ENCODE measurements around the gene ATP12A.

ATP12A gene

DNA sequence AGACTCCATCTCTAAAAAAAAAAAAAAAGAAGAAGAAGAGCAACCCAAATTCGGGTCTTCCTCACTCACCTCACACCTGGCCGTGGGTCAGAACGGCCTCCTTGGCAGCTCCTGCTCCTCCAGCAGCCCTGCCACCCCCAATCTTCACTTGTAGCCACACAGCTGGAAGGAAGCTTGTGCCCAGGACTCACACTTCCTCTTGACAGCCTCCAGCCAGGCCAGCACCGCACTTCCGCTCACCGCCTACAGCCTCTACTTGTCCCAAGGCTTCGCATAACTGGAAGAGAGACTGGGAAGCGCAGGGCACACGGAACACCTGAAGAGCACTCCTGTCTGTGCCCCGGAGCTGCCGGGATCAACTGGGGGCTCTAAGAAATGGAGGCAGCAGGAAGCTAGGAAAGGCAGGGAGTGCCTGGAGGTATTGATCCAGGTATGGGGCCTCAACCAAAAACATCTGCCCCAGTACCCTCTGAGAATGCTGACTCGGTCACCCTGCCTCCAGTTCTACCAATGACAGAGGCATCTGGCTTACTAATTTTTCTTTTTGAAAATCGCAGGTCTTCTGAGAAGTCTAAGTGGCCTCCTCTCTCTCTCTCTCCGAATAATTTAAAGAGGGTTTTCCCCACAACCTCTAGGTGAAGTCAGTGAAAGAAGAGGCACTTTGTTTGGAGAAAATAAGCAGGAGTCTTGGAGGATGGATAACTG lies 31.1 kb upstream of the ATP12A start:
- Histone ChIP-seq H3K27ac (ENCODE audit: low read depth, low read length) (no peak overlapping the region), H3K9ac (ENCODE audit: low read length) (no peak overlapping the region), H3K27me3 (ENCODE audit: control insufficient read depth, insufficient read depth, low read length) (no peaks in the 10 kb centered on the region), H3K9me3 (ENCODE audit: control insufficient read depth, insufficient read depth, low read depth, low read length) (no peaks in the 10 kb centered on the region), H3K4me1 (ENCODE audit: control insufficient read depth, insufficient read depth, low read length) (peaks cover 4% of the 10 kb centered on the region; the same call in 1 of the 2 replicates), H3K4me3 (ENCODE audit: low read depth, low read length) (no peak overlapping the region), H3K36me3 (ENCODE audit: control insufficient read depth, insufficient read depth, low read length) (no peaks in the 10 kb centered on the region)

DNA sequence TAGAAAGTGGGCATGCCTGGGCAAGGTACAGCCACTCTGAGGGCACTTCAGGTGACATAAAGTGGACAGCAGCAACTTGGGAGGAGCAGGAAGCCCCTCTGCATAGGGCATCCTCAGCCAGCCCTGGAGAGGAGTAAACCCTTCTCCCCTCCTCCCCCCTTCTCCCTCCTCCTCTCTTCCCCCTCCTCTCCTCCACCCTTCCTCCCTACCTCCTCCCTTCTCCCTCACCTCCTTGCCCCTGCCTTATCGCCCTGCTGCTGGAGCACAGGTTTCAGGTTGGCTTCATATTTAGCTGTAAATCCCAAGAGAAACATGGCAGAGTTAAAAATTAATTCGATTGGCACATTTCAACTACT lies 30.5 kb upstream of the ATP12A start:
- Histone ChIP-seq H3K9me3 (ENCODE audit: control insufficient read depth, insufficient read depth, low read depth, low read length) (no peaks in the 10 kb centered on the region), H3K27ac (ENCODE audit: low read depth, low read length) (no peak overlapping the region), H3K36me3 (ENCODE audit: control insufficient read depth, insufficient read depth, low read length) (no peaks in the 10 kb centered on the region), H3K4me1 (ENCODE audit: control insufficient read depth, insufficient read depth, low read length) (peaks cover 4% of the 10 kb centered on the region; the same call in 1 of the 2 replicates), H3K27me3 (ENCODE audit: control insufficient read depth, insufficient read depth, low read length) (no peaks in the 10 kb centered on the region), H3K4me3 (ENCODE audit: low read depth, low read length) (no peak overlapping the region), H3K9ac (ENCODE audit: low read length) (no peak overlapping the region)

- Histone ChIP-seq H3K9me3 (ENCODE audit: control insufficient read depth, insufficient read depth, low read depth, low read length) (no peaks in the 10 kb centered on the region), H3K4me1 (ENCODE audit: control insufficient read depth, insufficient read depth, low read length) (peaks cover 4% of the 10 kb centered on the region; the same call in 1 of the 2 replicates), H3K27ac (ENCODE audit: low read depth, low read length) (no peak overlapping the region), H3K9ac (ENCODE audit: low read length) (no peak overlapping the region), H3K27me3 (ENCODE audit: control insufficient read depth, insufficient read depth, low read length) (no peaks in the 10 kb centered on the region), H3K4me3 (ENCODE audit: low read depth, low read length) (no peak overlapping the region), H3K36me3 (ENCODE audit: control insufficient read depth, insufficient read depth, low read length) (no peaks in the 10 kb centered on the region)
These were observed 30.0 kb upstream of the ATP12A start for GRCh38 chr13:24650161-24650560.

DNA sequence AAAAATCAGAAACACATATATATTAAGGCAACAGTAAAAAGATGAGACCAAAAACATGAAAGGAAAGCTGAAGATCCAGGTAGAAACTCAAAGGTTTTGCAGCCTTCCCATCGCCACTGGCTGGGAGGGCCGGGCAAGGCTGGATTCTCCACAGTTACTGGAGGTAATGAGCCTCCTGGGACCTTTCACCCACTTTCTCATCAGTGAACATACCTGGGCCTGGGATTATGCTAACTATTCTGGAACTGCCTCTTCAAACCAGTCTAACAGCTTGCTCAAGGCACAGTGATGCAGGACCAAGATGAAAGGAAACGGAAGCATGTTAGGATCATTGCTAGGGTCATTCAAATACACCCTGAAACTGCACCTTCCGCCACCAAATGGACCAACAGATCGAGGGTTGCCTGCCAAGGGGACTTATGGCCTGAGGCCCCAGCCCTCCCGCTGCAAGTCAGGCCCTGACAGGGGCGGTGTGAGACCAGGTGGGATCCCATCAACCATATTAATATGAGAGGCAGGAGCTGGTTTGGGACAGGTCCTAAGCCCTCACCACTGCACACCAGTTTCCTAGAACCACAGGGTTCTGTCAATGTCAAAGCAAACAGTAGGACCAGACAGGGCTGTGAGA lies 28.4 kb upstream of the ATP12A start:
- no peak overlapping the region for H3K9ac ChIP-seq (ENCODE audit: low read length)
- H3K9me3 ChIP-seq (ENCODE audit: control insufficient read depth, insufficient read depth, low read depth, low read length) = no peaks in the 10 kb centered on the region
- peaks cover 4% of the 10 kb centered on the region; the same call in 1 of the 2 replicates for H3K4me1 ChIP-seq (ENCODE audit: control insufficient read depth, insufficient read depth, low read length)
- H3K27ac ChIP-seq (ENCODE audit: low read depth, low read length) = no peak overlapping the region
- H3K4me3 ChIP-seq (ENCODE audit: low read depth, low read length) = no peak overlapping the region
- no peaks in the 10 kb centered on the region for H3K36me3 ChIP-seq (ENCODE audit: control insufficient read depth, insufficient read depth, low read length)
- no peaks in the 10 kb centered on the region for H3K27me3 ChIP-seq (ENCODE audit: control insufficient read depth, insufficient read depth, low read length)

GRCh38 chr13:24652359-24652758 lies 27.8 kb upstream of the ATP12A start:
- Histone ChIP-seq H3K36me3 (ENCODE audit: control insufficient read depth, insufficient read depth, low read length) (no peaks in the 10 kb centered on the region), H3K4me3 (ENCODE audit: low read depth, low read length) (no peak overlapping the region), H3K27me3 (ENCODE audit: control insufficient read depth, insufficient read depth, low read length) (no peaks in the 10 kb centered on the region), H3K9me3 (ENCODE audit: control insufficient read depth, insufficient read depth, low read depth, low read length) (no peaks in the 10 kb centered on the region), H3K4me1 (ENCODE audit: control insufficient read depth, insufficient read depth, low read length) (peaks cover 4% of the 10 kb centered on the region; the same call in 1 of the 2 replicates), H3K9ac (ENCODE audit: low read length) (no peak overlapping the region), H3K27ac (ENCODE audit: low read depth, low read length) (no peak overlapping the region)

DNA sequence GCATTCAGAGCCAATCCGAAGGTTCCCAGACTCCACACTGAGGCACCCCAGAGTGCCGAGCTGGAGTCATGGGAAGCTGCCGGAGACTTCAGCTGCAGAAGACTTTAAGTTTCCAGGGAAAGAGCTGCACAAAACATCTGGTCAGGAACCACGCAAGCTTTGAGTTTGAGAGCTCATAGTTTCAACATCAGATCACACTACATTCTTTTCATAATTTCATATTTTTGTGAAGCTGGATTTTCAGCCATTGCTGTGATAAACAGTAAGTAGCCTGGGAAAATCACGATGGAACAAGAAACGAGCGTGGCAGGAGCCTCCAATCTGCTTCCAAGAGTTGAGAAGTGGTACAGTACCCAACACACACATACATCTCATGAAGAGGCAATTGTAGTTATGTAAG lies 25.5 kb upstream of the ATP12A start:
- Histone ChIP-seq H3K36me3 (ENCODE audit: control insufficient read depth, insufficient read depth, low read length) (no peaks in the 10 kb centered on the region), H3K4me1 (ENCODE audit: control insufficient read depth, insufficient read depth, low read length) (peaks cover 2% of the 10 kb centered on the region; the same call in 1 of the 2 replicates), H3K27me3 (ENCODE audit: control insufficient read depth, insufficient read depth, low read length) (no peaks in the 10 kb centered on the region), H3K9me3 (ENCODE audit: control insufficient read depth, insufficient read depth, low read depth, low read length) (no peaks in the 10 kb centered on the region), H3K4me3 (ENCODE audit: low read depth, low read length) (no peak overlapping the region), H3K27ac (ENCODE audit: low read depth, low read length) (no peak overlapping the region), H3K9ac (ENCODE audit: low read length) (no peak overlapping the region)

DNA sequence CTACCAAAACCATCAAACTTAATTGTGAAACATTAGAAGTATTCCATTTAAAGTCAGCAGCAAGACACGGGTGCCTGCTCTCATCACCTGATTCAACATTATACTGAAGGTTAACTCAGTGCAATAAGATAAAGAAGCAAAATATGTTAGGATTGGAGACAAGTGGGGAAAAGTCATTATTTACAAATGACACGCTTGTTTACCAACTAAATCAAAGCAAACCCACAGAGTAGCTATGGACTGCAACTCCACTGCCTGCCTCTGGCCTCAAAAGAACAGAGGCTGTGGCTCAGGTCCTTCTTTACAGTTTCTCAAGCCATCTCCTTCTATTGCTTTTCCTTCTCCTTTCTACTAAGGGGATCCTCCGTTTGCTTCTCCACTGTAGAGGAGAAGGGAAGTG lies 21.0 kb upstream of the ATP12A start:
- H3K27me3 ChIP-seq (ENCODE audit: control insufficient read depth, insufficient read depth, low read length) = no peaks in the 10 kb centered on the region
- H3K9ac ChIP-seq (ENCODE audit: low read length) = no peak overlapping the region
- no peak overlapping the region for H3K27ac ChIP-seq (ENCODE audit: low read depth, low read length)
- no peaks in the 10 kb centered on the region for H3K36me3 ChIP-seq (ENCODE audit: control insufficient read depth, insufficient read depth, low read length)
- H3K9me3 ChIP-seq (ENCODE audit: control insufficient read depth, insufficient read depth, low read depth, low read length) = no peaks in the 10 kb centered on the region
- H3K4me3 ChIP-seq (ENCODE audit: low read depth, low read length) = no peak overlapping the region
- H3K4me1 ChIP-seq (ENCODE audit: control insufficient read depth, insufficient read depth, low read length) = no peaks in the 10 kb centered on the region

GRCh38 chr13:24660023-24660741 lies 20.0 kb upstream of the ATP12A start:
- Histone ChIP-seq H3K4me1 (ENCODE audit: control insufficient read depth, insufficient read depth, low read length) (no peaks in the 10 kb centered on the region), H3K4me3 (ENCODE audit: low read depth, low read length) (no peak overlapping the region), H3K9ac (ENCODE audit: low read length) (no peak overlapping the region), H3K9me3 (ENCODE audit: control insufficient read depth, insufficient read depth, low read depth, low read length) (no peaks in the 10 kb centered on the region), H3K27ac (ENCODE audit: low read depth, low read length) (no peak overlapping the region), H3K27me3 (ENCODE audit: control insufficient read depth, insufficient read depth, low read length) (no peaks in the 10 kb centered on the region), H3K36me3 (ENCODE audit: control insufficient read depth, insufficient read depth, low read length) (no peaks in the 10 kb centered on the region)

DNA sequence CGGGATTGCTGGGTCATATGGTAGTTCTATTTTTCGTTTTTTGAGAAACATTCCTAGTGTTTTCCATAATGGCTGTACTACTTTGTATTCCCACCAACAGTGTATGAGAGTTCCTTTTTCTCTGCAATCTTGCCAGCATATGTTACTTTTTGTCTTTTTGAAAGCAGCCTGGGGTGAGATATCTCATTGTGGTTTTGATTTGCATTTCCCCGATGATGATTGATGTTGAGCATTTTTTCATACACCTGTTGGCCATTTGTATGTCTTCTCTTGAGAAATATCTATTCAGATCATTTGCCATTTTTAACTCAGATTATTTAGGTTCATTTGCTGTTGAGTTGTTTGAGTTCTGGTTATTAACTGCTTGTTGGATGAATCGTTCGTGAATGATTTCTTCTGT lies 18.5 kb upstream of the ATP12A start:
- Histone ChIP-seq H3K36me3 (ENCODE audit: control insufficient read depth, insufficient read depth, low read length) (no peaks in the 10 kb centered on the region), H3K4me3 (ENCODE audit: low read depth, low read length) (no peak overlapping the region), H3K27me3 (ENCODE audit: control insufficient read depth, insufficient read depth, low read length) (no peaks in the 10 kb centered on the region), H3K4me1 (ENCODE audit: control insufficient read depth, insufficient read depth, low read length) (no peaks in the 10 kb centered on the region), H3K9ac (ENCODE audit: low read length) (no peak overlapping the region), H3K27ac (ENCODE audit: low read depth, low read length) (no peak overlapping the region), H3K9me3 (ENCODE audit: control insufficient read depth, insufficient read depth, low read depth, low read length) (no peaks in the 10 kb centered on the region)

- H3K36me3 ChIP-seq (ENCODE audit: control insufficient read depth, insufficient read depth, low read length) = no peaks in the 10 kb centered on the region
- no peaks in the 10 kb centered on the region for H3K4me1 ChIP-seq (ENCODE audit: control insufficient read depth, insufficient read depth, low read length)
- H3K27me3 ChIP-seq (ENCODE audit: control insufficient read depth, insufficient read depth, low read length) = no peaks in the 10 kb centered on the region
- H3K4me3 ChIP-seq (ENCODE audit: low read depth, low read length) = no peak overlapping the region
- no peaks in the 10 kb centered on the region for H3K9me3 ChIP-seq (ENCODE audit: control insufficient read depth, insufficient read depth, low read depth, low read length)
- H3K27ac ChIP-seq (ENCODE audit: low read depth, low read length) = no peak overlapping the region
- H3K9ac ChIP-seq (ENCODE audit: low read length) = no peak overlapping the region
These were observed 17.8 kb upstream of the ATP12A start for GRCh38 chr13:24662195-24663088.
